Astrocyte of the cerebellum (primary cell): ENCODE results near the gene XYLB.
"Not testable (repeated sequence)": the region's sequence is repeated elsewhere in the genome, so short reads cannot be mapped to it uniquely, and the experiment has no call there.

Experiments
- DNase-seq: peaks from one replicate; pipeline ENCODE4 v3.0.0-alpha.2; 2011; ENCODE audit warnings: low read depth
- H3K4me3 ChIP-seq: 2 replicates; pipeline ENCODE4 v1.5.1; 2011; ENCODE audit warnings: mild to moderate bottlenecking, low read depth, low read length, moderate library complexity
- in situ Hi-C: cut with HindIII; loops from 2 replicates; pipeline ENCODE4 v1.10.0; 2017; ENCODE audit warnings: low sequenced_read_pairs
- TF ChIP-seq, protein P1 (sequence below): IDR thresholded peaks from 2 replicates; pipeline ENCODE4 v1.5.1; 2012; ENCODE audit warnings: low read length, low read depth, moderate library complexity, mild to moderate bottlenecking; ENCODE audit errors: missing control alignments

XYLB gene

DNA sequence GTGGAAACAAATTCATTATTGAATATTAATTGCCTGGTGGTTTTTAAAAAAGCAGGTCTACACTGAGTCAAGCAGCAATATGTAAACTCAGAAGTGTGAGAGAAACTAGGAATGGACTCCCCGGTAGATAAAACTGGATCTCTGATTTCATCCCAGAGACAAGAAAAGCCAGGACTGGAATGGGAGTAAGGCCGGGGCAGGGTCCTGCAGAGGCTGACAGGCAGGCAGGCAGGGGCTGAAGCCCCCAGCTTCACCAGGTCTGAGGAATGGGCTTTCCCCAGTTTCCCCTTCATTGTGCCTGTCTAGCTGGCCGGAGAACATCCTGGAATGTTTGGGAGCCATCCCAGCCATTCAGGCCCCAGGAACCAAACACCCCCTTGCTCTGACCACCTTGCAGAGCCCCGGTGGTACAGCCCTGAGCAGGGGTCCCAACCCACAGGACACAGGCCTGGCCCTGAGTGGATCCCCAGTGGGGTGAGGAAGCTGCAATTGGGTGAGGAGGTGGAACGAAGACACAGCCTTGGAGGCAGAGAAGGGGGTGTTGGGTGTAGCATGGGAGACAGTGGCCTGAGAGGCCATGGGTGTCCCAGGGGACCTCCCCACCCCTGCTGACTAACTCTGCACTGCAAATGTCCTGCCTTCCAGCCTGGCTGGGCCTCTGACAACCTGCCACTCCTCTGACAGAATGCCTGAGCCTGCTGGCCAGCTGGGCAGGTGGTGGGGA lies 31.7 kb upstream of the XYLB start:
- in situ Hi-C loops: no loop called here
- DNase-seq: no peak
- no peak overlapping the region for H3K4me3 ChIP-seq
- TF ChIP-seq, protein P1, sequence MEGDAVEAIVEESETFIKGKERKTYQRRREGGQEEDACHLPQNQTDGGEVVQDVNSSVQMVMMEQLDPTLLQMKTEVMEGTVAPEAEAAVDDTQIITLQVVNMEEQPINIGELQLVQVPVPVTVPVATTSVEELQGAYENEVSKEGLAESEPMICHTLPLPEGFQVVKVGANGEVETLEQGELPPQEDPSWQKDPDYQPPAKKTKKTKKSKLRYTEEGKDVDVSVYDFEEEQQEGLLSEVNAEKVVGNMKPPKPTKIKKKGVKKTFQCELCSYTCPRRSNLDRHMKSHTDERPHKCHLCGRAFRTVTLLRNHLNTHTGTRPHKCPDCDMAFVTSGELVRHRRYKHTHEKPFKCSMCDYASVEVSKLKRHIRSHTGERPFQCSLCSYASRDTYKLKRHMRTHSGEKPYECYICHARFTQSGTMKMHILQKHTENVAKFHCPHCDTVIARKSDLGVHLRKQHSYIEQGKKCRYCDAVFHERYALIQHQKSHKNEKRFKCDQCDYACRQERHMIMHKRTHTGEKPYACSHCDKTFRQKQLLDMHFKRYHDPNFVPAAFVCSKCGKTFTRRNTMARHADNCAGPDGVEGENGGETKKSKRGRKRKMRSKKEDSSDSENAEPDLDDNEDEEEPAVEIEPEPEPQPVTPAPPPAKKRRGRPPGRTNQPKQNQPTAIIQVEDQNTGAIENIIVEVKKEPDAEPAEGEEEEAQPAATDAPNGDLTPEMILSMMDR: no peak

DNA sequence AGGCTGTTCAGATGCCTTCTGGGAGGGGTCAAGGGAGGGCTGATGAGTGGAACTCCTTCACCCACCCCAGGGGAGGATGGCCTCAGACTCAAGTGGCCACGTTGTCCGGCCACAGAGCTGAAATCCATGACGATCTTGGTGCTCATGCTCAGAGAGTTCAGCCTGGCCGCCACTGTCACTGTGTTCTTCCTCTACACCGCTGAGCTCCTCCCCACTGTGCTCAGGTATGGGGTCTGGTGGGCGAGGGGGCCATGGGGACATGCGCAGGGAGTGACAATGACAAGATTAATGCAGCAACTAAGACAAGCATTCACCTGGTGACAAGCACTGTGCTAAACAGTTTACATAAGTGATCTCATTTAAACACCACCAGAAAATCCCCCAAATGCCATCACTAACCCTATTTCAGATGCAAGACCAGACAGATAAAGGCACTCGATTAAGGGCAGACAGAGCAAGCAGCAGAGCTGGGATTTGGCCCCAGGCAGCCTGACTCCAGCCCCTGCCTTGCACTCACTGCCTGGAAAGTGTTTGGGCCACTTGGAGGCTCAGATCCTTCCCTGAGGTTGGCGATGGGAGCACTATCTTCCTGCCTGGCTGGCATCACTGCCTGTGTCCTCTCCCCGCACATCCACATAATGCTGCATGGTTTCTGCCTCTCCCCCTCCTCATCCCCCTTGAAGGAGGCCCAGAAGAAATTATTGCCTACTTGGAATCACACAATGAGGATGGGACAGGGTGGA lies 30.9 kb upstream of the XYLB start:
- DNase-seq: no peak
- in situ Hi-C loops: no loop called here
- TF ChIP-seq, protein P1: no peak
- H3K4me3 ChIP-seq: no peak overlapping the region

DNA sequence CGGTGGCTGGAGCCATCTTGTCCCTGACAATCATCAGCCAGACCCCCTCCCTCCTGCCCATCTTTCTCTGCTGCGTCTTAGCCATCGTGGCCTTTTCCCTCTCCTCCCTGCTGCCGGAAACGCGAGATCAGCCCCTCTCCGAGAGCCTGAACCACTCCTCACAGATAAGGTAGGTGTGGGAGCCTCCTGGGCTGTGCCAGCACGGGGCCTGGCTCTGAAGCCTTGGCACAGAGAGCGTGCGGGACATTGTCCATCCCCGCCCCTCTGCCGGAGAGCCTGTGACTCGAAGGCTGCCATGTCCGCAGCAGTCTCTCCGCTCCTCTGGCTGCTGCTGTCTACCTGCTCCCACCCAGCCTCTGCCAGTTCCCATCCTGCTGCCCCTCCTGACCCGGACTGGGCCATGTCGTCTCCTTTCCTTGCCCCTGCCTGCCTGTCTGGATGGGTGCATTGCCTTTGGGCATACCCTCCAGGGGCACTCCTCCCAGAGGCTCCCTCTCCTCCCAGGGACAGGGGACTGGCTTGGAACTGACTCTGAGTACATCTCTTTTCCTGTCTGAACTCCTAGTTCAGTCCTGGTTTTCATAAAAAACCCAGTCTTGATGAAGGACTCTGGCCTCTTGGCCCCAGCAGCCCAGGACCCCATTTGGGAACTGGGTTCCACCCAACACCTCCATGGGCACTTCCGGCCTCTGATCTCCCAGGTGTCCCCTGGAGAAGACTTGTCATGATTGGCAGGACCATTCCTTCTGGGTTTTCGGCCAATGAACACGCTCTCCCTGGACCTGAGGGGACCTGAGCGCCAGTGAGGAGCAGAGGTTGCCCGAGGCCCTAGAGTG lies 30.0 kb upstream of the XYLB start:
- in situ Hi-C loops: no loop called here
- TF ChIP-seq, protein P1: no peak
- H3K4me3 ChIP-seq: no peak overlapping the region
- no peak for DNase-seq

DNA sequence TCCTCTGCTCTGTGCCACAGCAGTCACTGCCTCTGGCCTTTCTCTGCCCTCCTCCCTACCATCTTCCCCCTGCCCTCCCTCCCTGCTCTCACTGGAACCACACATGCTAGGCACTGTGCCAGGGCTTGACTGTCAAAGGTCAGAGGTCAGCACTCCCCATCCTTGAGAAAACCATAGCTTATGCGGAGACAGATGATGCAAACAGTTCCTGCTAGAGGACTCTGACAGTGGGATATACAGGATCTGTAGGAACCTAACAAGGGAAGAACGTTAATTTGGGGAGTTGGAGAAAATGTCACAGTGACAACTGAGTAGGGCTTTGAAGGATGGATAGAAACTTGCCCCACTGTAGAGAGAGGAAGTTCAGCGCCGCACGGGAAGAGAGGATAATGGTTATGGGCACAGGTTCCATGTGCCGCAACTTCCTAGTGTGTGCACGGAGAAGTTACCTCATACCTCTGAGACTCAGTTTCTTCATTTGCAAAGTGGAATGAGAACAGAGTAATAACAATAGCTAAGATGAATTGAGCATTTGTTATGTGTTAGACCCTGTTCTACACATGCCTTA lies 29.3 kb upstream of the XYLB start:
- TF ChIP-seq, protein P1: no peak
- DNase-seq: no peak
- no peak overlapping the region for H3K4me3 ChIP-seq
- in situ Hi-C loops: no loop called here

DNA sequence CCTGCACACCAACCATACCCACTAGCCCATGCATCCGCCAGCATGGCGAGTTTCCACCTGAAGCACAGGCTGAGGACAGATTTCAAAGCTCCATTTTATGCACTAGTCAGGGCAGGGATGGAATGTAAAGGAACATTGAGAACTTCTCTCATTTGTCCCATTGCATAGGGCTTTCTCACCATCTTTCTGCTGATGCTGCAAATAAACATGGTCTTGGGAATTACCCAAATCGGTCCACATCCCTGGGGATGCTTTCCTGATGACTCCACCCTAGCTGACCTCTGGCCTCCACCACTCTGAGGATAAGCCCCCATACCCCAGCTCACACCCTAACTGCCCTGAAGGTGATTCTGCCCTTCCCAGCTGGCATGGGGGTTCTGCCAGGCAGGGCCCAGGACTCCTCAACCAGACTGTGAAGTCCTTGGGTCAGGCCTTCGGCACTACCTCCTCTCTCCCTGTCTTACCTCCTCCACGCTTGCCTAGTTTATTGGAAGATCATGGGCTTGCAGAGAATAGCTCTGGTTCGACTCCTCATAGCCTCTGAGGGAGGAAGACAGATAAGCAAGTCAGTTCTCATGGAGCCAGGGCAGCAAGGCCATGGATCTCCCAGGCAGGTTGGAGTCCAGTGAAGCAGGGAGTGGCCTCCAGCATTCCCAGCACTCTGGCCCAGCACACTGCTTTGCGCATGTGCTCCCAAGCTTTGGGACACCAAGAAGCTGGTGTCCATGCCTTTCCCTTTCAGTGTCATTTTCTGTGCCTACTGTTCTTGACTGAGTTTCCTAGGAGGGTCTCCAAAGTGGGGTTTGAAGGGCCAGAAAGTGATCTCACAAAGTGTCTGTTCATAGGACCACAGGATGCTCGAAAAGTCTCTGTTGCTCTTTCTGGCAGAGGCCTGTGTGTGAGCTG lies 27.6 kb upstream of the XYLB start:
- DNase-seq: no peak
- TF ChIP-seq, protein P1: no peak
- H3K4me3 ChIP-seq: no peak overlapping the region
- in situ Hi-C loops: no loop called here

DNA sequence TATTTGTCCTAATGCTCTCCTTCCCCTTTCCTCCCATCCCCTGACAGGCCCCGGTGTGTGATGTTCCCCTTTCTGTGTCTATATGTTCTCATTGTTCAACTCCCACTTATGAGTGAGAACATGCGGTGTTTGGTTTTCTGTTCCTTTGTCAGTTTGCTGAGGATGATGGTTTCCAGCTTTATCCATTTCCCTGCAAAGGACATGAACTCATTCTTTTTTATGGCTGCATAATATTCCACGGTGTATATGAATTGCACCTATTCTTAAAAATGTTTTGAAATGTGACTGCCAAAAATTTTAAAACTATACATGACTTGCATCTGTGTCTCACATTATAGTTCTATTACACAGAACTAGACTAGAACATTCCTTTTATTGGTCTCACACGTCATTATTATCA lies 25.9 kb upstream of the XYLB start:
- H3K4me3 ChIP-seq, DNase-seq, in situ Hi-C loops: not testable (repeated sequence)
